SU-DHL-6 (cell line): Measurements from ENCODE around the gene IFT25.

Experiments
- H2AFZ ChIP-seq: fragments of 200-600 bp; sonication (generic); 2 replicates; pipeline ENCODE4 v1.6.1; 2014; ENCODE audit warnings: low read depth, mild to moderate bottlenecking, moderate library complexity, mixed read lengths, antibody characterized with exemption, low read length; ENCODE audit not compliant: severe bottlenecking
- H3F3A ChIP-seq: fragments of 200-600 bp; shearing (Covaris generic); 2 replicates; pipeline ENCODE4 v1.6.0; 2016; ENCODE audit warnings: antibody characterized with exemption, mild to moderate bottlenecking; ENCODE audit not compliant: insufficient read depth
- H3K27ac ChIP-seq: fragments of 200-600 bp; sonication (generic); 2 replicates; pipeline ENCODE4 v1.5.1; 2016; ENCODE audit warnings: low read depth, mild to moderate bottlenecking, low read length, moderate library complexity, mixed read lengths
- H3K27me3 ChIP-seq: fragments of 200-600 bp; sonication (generic), shearing (Covaris generic); 2 replicates; pipeline ENCODE4 v1.6.0; 2014; ENCODE audit warnings: mild to moderate bottlenecking, low read length
- H3K36me3 ChIP-seq: fragments of 200-600 bp; sonication (generic); 2 replicates; pipeline ENCODE4 v1.6.1; 2014; ENCODE audit warnings: mild to moderate bottlenecking, low read length, mixed read lengths
- H3K4me2 ChIP-seq: fragments of 300-600, 200-600 bp; shearing (Covaris generic), sonication (generic); 2 replicates; pipeline ENCODE4 v1.6.0; 2014; ENCODE audit warnings: low read length, low read depth, mild to moderate bottlenecking; ENCODE audit not compliant: poor library complexity, severe bottlenecking
- H3K4me3 ChIP-seq: fragments of 200-600 bp; sonication (generic); 2 replicates; pipeline ENCODE4 v1.5.1; 2014; ENCODE audit warnings: antibody characterized with exemption, low read length, mild to moderate bottlenecking, mixed read lengths; ENCODE audit not compliant: insufficient read depth, poor library complexity, severe bottlenecking
- H3K79me2 ChIP-seq: fragments of 200-600 bp; sonication (generic); 2 replicates; pipeline ENCODE4 v1.6.1; 2014; ENCODE audit warnings: mild to moderate bottlenecking, low read length, moderate library complexity; ENCODE audit not compliant: insufficient read depth
- H3K9ac ChIP-seq: fragments of 200-600 bp; sonication (generic); 2 replicates; pipeline ENCODE4 v1.7.0; 2014; ENCODE audit warnings: mild to moderate bottlenecking, low read length
- H3K9me2 ChIP-seq: fragments of 200-600 bp; sonication (generic); replicated peaks from 2 replicates; pipeline ENCODE4 v1.6.1; 2014; ENCODE audit warnings: low read length; ENCODE audit not compliant: insufficient read depth
- H3K9me3 ChIP-seq: fragments of 200-600 bp; sonication (generic); 2 replicates; pipeline ENCODE4 v1.6.1; 2014; ENCODE audit warnings: low read length, mixed read lengths; ENCODE audit not compliant: insufficient read depth
- H4K20me1 ChIP-seq: fragments of 200-600 bp; sonication (generic); 2 replicates; pipeline ENCODE4 v1.6.1; 2014; ENCODE audit warnings: low read depth, mild to moderate bottlenecking, antibody characterized with exemption, low read length, moderate library complexity, mixed read lengths
- EZH2phosphoT487 ChIP-seq: fragments of 200-600 bp; sonication (generic), shearing (Covaris generic); conservative IDR thresholded peaks from 2 replicates; pipeline ENCODE4 v1.6.1; 2018; ENCODE audit warnings: mild to moderate bottlenecking, antibody characterized with exemption, low read length, moderate library complexity, mixed read lengths
- TF ChIP-seq, protein P1 (sequence below): fragments of 200-600 bp; sonication (generic); IDR thresholded peaks from one replicate; pipeline ENCODE4 v1.5.1; 2017; ENCODE audit warnings: antibody characterized with exemption, mild to moderate bottlenecking, low read length, moderate library complexity; ENCODE audit not compliant: insufficient read depth, poor library complexity, severe bottlenecking

Gene IFT25

DNA sequence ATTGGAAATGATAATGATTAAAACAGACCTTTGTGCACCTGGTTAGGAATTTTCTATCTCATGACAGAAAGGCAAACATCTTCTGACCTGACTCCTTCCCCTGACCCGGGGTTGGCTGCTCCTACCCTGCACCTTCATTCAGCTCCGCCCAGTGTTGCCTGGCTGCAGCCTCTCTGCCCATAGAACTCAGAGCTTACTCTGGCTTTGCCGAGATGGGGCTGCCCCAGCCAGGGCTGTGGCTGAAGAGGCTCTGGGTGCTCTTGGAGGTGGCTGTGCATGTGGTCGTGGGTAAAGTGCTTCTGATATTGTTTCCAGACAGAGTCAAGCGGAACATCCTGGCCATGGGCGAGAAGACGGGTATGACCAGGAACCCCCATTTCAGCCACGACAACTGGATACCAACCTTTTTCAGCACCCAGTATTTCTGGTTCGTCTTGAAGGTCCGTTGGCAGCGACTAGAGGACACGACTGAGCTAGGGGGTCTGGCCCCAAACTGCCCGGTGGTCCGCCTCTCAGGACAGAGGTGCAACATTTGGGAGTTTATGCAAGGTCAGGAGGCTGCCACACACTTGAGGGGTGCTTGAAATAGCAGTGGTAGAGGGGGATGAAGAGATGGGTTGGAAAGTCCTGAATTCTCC lies 51.4 kb downstream of the IFT25 start, which contains the start of gene DIO1:
DIO1 (plus strand) TSS at position 189 of the 638 bp plus-strand sequence; CDS start at position 213, 24 bp downstream.
- TF ChIP-seq EZH2phosphoT487: no peak
- TF ChIP-seq, protein P1, sequence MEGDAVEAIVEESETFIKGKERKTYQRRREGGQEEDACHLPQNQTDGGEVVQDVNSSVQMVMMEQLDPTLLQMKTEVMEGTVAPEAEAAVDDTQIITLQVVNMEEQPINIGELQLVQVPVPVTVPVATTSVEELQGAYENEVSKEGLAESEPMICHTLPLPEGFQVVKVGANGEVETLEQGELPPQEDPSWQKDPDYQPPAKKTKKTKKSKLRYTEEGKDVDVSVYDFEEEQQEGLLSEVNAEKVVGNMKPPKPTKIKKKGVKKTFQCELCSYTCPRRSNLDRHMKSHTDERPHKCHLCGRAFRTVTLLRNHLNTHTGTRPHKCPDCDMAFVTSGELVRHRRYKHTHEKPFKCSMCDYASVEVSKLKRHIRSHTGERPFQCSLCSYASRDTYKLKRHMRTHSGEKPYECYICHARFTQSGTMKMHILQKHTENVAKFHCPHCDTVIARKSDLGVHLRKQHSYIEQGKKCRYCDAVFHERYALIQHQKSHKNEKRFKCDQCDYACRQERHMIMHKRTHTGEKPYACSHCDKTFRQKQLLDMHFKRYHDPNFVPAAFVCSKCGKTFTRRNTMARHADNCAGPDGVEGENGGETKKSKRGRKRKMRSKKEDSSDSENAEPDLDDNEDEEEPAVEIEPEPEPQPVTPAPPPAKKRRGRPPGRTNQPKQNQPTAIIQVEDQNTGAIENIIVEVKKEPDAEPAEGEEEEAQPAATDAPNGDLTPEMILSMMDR: no peak
- Histone ChIP-seq H3K27ac (no peak within 1 kb of the TSS), H3F3A (no peaks in the 10 kb centered on the region), H3K9ac (no peak within 1 kb of the TSS), H3K27me3 (no peaks in the 10 kb centered on the region), H3K9me2 (no peaks in the 10 kb centered on the region), H3K4me3 (no peak within 1 kb of the TSS), H3K9me3 (no peaks in the 10 kb centered on the region), H3K36me3 (no peaks in the 10 kb centered on the region), H2AFZ (no peak within 1 kb of the TSS), H3K79me2 (no peaks in the 10 kb centered on the region), H4K20me1 (no peaks in the 10 kb centered on the region), H3K4me2 (no peak within 1 kb of the TSS)

DNA sequence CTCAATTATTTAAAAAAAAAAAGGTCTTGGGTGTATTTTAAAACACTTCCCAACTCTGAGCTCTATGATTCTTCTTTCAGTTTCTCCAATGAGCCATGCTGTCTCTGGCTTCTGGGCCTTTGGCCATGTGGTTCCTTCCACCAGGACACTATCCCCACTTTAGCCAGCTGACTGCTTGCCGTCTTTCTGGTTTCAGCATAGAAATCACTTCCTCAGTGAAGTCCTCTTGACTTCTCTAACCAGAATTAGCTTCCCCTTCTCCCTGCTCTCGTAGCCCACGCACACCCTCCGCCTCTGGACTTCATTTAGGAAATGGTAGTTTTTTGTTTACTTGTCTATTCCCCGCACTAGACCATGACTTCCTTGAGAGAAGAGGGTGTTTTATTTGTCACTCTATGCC lies 52.6 kb downstream of the IFT25 start:
- Histone ChIP-seq H3K79me2 (no peaks in the 10 kb centered on the region), H3K9ac (no peak overlapping the region), H3K36me3 (no peaks in the 10 kb centered on the region), H4K20me1 (no peaks in the 10 kb centered on the region), H2AFZ (no peak overlapping the region), H3K9me3 (no peaks in the 10 kb centered on the region), H3F3A (no peaks in the 10 kb centered on the region), H3K4me3 (no peak overlapping the region), H3K4me2 (no peak overlapping the region), H3K27me3 (no peaks in the 10 kb centered on the region), H3K9me2 (no peaks in the 10 kb centered on the region), H3K27ac (no peak overlapping the region)
- no peak for TF ChIP-seq EZH2phosphoT487
- TF ChIP-seq, protein P1: no peak

DNA sequence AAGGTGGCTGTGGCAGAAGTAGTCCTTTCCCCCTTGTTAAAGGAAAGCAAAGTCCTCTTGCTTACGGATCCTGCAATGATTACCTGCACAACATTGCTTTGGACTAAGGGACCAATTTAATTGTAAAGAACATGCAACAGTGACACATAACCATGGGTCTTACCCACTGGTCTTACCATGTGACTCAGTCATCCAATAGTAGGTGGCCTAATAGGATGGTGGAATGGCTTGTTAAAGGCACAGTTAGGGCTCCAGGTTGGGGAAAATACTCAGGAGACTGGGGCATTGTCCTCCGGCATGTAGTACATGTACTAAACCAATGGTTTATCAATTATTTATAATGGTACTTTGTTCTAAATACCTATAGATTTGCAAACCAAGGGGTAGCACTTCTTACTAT lies 53.8 kb downstream of the IFT25 start:
- no peaks in the 10 kb centered on the region for H3K9me3 ChIP-seq
- H3K9ac ChIP-seq: no peak overlapping the region
- no peak for TF ChIP-seq EZH2phosphoT487
- TF ChIP-seq, protein P1: no peak
- H3F3A ChIP-seq: no peaks in the 10 kb centered on the region
- no peaks in the 10 kb centered on the region for H4K20me1 ChIP-seq
- no peaks in the 10 kb centered on the region for H3K79me2 ChIP-seq
- no peak overlapping the region for H2AFZ ChIP-seq
- no peak overlapping the region for H3K4me3 ChIP-seq
- H3K4me2 ChIP-seq: no peak overlapping the region
- no peak overlapping the region for H3K27ac ChIP-seq
- H3K27me3 ChIP-seq: no peaks in the 10 kb centered on the region
- no peaks in the 10 kb centered on the region for H3K36me3 ChIP-seq
- H3K9me2 ChIP-seq: no peaks in the 10 kb centered on the region
